CD8-positive, alpha-beta memory T cell (primary cell): ENCODE measurements around the gene RPS28. TPM values are rescaled to one million over a fixed set of nuclear protein-coding genes. Genes with fewer than 3 reads are reported as not detected.
"Not testable (repeated sequence)": the region's sequence is repeated elsewhere in the genome, so short reads cannot be mapped to it uniquely, and the experiment has no call there.

Experiments
- CTCF ChIA-PET: fragments of 350-600 bp; sonication (Branson Sonifier 250); formaldehyde crosslinking; loops from one replicate; lab custom pipeline; 2021; ENCODE audit warnings: antibody characterized with exemption; lab: Charles Lee
- POLR2A ChIA-PET: fragments of 350-600 bp; sonication (Branson Sonifier 250); formaldehyde crosslinking; loops from one replicate; lab custom pipeline; 2021; ENCODE audit warnings: antibody characterized with exemption; lab: Charles Lee
- DNase-seq, 5 donors: peaks; one replicate each; pipeline versions ENCODE4 v3.0.0 to v3.0.0-alpha.2; 2020 to 2022; ENCODE audit warnings: mixed read lengths in 1 of 5
- H3K27ac ChIP-seq: one replicate; pipeline ENCODE4 v1.7.0; 2013; ENCODE audit warnings: low read depth, mild to moderate bottlenecking, low read length, moderate library complexity
- H3K27me3 ChIP-seq: 2 replicates; pipeline ENCODE4 v1.7.0; 2013; ENCODE audit warnings: low read length, mild to moderate bottlenecking; ENCODE audit not compliant: insufficient read depth, poor library complexity, severe bottlenecking
- H3K36me3 ChIP-seq: 2 replicates; pipeline ENCODE4 v1.7.0; 2013; ENCODE audit warnings: mild to moderate bottlenecking, low read length, moderate library complexity; ENCODE audit not compliant: insufficient read depth
- H3K4me1 ChIP-seq: 2 replicates; pipeline ENCODE4 v1.7.0; 2013; ENCODE audit warnings: mild to moderate bottlenecking, low read length, moderate library complexity; ENCODE audit not compliant: insufficient read depth
- H3K4me3 ChIP-seq: 2 replicates; pipeline ENCODE4 v1.7.0; 2013; ENCODE audit warnings: mild to moderate bottlenecking, low read length
- H3K9me3 ChIP-seq: 2 replicates; pipeline ENCODE4 v1.7.0; 2013; ENCODE audit warnings: mild to moderate bottlenecking, low read length
- H3K27ac Mint-ChIP-seq, 8 donors: one replicate each; pipeline ENCODE4 v1.8.0; 2020 to 2021; ENCODE audit warnings: mixed read lengths in 8 of 8, mild to moderate bottlenecking in 6 of 8, inconsistent platforms in 3 of 8, moderate library complexity in 3 of 8
- H3K27me3 Mint-ChIP-seq, 2 donors: one replicate each; pipeline ENCODE4 v1.8.0; 2020 to 2021; ENCODE audit warnings: mixed read lengths in 2 of 2, mild to moderate bottlenecking in 1 of 2, moderate library complexity in 1 of 2
- H3K36me3 Mint-ChIP-seq, 3 donors: one replicate each; pipeline ENCODE4 v1.8.0; 2020 to 2021; ENCODE audit warnings: mixed read lengths in 3 of 3, inconsistent platforms in 1 of 3, mild to moderate bottlenecking in 1 of 3
- H3K4me1 Mint-ChIP-seq, 3 donors: one replicate each; pipeline ENCODE4 v1.8.0; 2020 to 2021; ENCODE audit warnings: mixed read lengths in 3 of 3, inconsistent platforms in 1 of 3, mild to moderate bottlenecking in 1 of 3
- H3K4me3 Mint-ChIP-seq, 7 donors: one replicate each; pipeline ENCODE4 v1.8.0; 2020 to 2021; ENCODE audit warnings: mixed read lengths in 7 of 7, mild to moderate bottlenecking in 6 of 7, moderate library complexity in 4 of 7, inconsistent platforms in 2 of 7
- H3K9me3 Mint-ChIP-seq, 5 donors: one replicate each; pipeline ENCODE4 v1.8.0; 2020 to 2022; ENCODE audit warnings: mixed read lengths in 5 of 5, mild to moderate bottlenecking in 3 of 5, moderate library complexity in 2 of 5, inconsistent platforms in 1 of 5
- polyA plus RNA-seq: library from polyadenylated mRNA; unstranded; fragments of 300-500 nt; fragmentation: Illumina TruSeq; gene quantifications from one replicate; pipeline ENCODE4 v1.2.3, GENCODE V29; 2021
- total RNA-seq, 2 experiments: library from RNA; stranded (reverse); gene quantifications; one replicate each; pipeline ENCODE4 v1.2.3, GENCODE V29; 2021

The RPS28 gene
- total and polyA plus RNA-seq, 3 experiments from 2014 or later: 2,153 to 2,694 (median 2,200) TPM

DNA sequence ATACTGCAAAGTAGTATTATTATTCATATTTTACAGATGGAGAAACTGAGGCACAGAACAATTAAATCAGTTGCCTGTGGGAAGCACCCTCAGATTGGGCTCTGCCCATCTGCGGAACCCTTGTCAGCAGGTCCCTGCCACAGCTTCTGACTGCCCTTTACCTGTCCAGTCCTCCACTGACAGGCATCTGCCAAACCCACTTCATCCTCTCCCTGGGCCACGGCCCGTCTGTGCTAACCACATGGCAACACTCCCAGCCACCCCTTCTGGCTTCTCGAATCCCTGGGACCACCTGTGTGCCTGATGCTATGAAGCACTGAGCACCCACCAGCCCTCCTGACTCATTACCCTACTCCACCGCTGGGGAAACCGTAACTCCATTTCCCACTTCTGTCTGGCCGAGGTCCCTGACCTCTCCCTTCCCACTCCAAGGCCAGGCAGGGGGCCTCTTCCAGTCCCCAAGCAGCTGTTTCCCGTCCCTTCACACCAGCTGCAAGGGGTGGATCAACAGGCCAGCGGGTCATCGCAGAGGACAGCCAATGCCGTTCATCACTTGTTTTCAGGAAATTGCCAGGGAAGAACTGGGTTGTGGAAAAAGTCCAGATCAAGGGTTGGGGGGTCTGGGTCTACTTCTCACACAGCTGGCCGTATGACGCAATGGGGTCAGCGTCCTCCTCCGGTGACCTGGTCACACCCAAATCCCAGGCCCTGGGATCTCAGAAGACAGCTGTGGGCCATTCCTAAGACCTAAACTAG, 19.2 kb downstream of the RPS28 start:
- no peak overlapping the region for H3K27ac ChIP-seq
- no peak for DNase-seq
- POLR2A ChIA-PET: interaction anchor here (0.7 kb wide), 1 partner anchor 165 kb away, joined by 7 read pairs; no protein-coding TSS in a partner anchor
- H3K27me3 ChIP-seq: no peaks in the 10 kb centered on the region
- CTCF ChIA-PET: interaction anchor here (1.3 kb wide), 2 partner anchors 14 to 73 kb away, joined by 3 to 4 read pairs; partner anchors contain the start of gene MARCHF2
- no peaks in the 10 kb centered on the region for H3K36me3 ChIP-seq
- H3K4me3 ChIP-seq: no peak overlapping the region
- Mint-ChIP-seq H3K4me1 (peaks cover 14 to 23% (median 16%) of the 10 kb centered on the region in 3 donors), H3K27me3 (peaks cover 16 to 22% of the 10 kb centered on the region in 2 donors), H3K4me3 (no peak overlapping the region), H3K9me3 (no peaks in the 10 kb centered on the region), H3K36me3 (peaks cover 0 to 2% (median 0%) of the 10 kb centered on the region in 3 donors), H3K27ac (peak overlapping the region in 6 of 8 donors; percentile 1 to 78 (median 67))
- no peaks in the 10 kb centered on the region for H3K4me1 ChIP-seq
- no peaks in the 10 kb centered on the region for H3K9me3 ChIP-seq

- H3K4me3 ChIP-seq, H3K4me1 ChIP-seq, DNase-seq, H3K9me3 Mint-ChIP-seq, H3K36me3 Mint-ChIP-seq, H3K27me3 ChIP-seq, H3K36me3 ChIP-seq, H3K27ac ChIP-seq, H3K9me3 ChIP-seq, POLR2A ChIA-PET: not testable (repeated sequence)
- H3K27me3 Mint-ChIP-seq: peaks cover 8 to 17% of the 10 kb centered on the region in 2 donors
- H3K4me1 Mint-ChIP-seq: peaks cover 10 to 18% (median 11%) of the 10 kb centered on the region in 3 donors
- H3K27ac Mint-ChIP-seq: peak overlapping the region in 4 of 8 donors; percentile 14 to 85 (median 58)
- peak overlapping the region in 6 of 7 donors; percentile 19 to 82 (median 68) for H3K4me3 Mint-ChIP-seq
- CTCF ChIA-PET: interaction anchor here (1.3 kb wide), 1 partner anchor 72 kb away, joined by 3 read pairs; the partner anchor contains the start of gene MARCHF2
Measured at GRCh38 chr19:8341504-8341903, 20.2 kb downstream of the RPS28 start.

DNA sequence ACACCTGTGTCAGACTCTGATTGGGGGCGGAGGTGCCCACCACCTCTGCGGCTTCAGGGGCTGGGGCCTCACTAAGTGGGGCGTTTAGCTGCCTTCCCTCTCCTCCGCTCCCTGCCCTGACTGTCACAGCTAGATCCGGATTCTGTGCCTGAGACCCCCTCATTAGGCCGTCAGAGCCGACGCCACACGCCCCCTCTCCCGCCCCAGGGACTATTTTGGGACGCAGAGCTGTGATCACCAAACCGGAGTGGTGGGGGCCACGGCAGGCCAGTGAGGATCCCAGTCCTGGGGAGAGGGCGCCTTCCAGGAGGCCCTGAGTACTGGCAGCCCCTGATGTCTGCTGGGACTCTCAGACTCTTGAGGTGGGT, 21.0 kb downstream of the RPS28 start:
- DNase-seq: no peak
- H3K27ac Mint-ChIP-seq: peak overlapping the region in 5 of 8 donors; percentile 35 to 85 (median 64)
- H3K9me3 Mint-ChIP-seq: no peaks in the 10 kb centered on the region
- peaks cover 0 to 2% (median 0%) of the 10 kb centered on the region in 3 donors for H3K36me3 Mint-ChIP-seq
- POLR2A ChIA-PET: no interaction called here
- H3K4me1 Mint-ChIP-seq: peaks cover 10 to 18% (median 11%) of the 10 kb centered on the region in 3 donors
- H3K4me3 Mint-ChIP-seq: peak overlapping the region; percentile 55 to 82 (median 77)
- Histone ChIP-seq H3K27me3 (no peaks in the 10 kb centered on the region), H3K27ac (no peak overlapping the region), H3K4me3 (no peak overlapping the region), H3K4me1 (no peaks in the 10 kb centered on the region), H3K36me3 (no peaks in the 10 kb centered on the region), H3K9me3 (no peaks in the 10 kb centered on the region)
- CTCF ChIA-PET: interaction anchor here (0.6 to 3.1 kb wide), 4 partner anchors 11 to 229 kb away, joined by 3 to 18 read pairs (median 3); partner anchors contain the start of gene MARCHF2
- peaks cover 6 to 13% of the 10 kb centered on the region in 2 donors for H3K27me3 Mint-ChIP-seq

- peak within 1 kb of the TSS; percentile 56 for H3K4me3 ChIP-seq
- H3K4me1 ChIP-seq: no peaks in the 10 kb centered on the region
- no peaks in the 10 kb centered on the region for H3K36me3 ChIP-seq
- ChIA-PET POLR2A (no interaction called here), CTCF (interaction anchor here (1.4 to 3.1 kb wide), 2 partner anchors 11 to 228 kb away, joined by 3 to 18 read pairs; no protein-coding TSS in a partner anchor)
- Mint-ChIP-seq H3K4me1 (peaks cover 10 to 18% (median 11%) of the 10 kb centered on the region in 3 donors), H3K27me3 (peaks cover 6 to 9% of the 10 kb centered on the region in 2 donors), H3K9me3 (no peaks in the 10 kb centered on the region), H3K4me3 (peak within 1 kb of the TSS; percentile 77 to 90 (median 81)), H3K36me3 (peaks cover 0 to 2% (median 0%) of the 10 kb centered on the region in 3 donors), H3K27ac (peak within 1 kb of the TSS in 5 of 8 donors; percentile 52 to 89 (median 84))
- H3K27ac ChIP-seq: peak within 1 kb of the TSS; percentile 47
- H3K9me3 ChIP-seq: no peaks in the 10 kb centered on the region
- peak; percentile 87 to 93 (median 90) for DNase-seq
- H3K27me3 ChIP-seq: no peaks in the 10 kb centered on the region
Measured at GRCh38 chr19:8342684-8343482, 21.6 kb downstream of the RPS28 start, which contains the start of gene KANK3. KANK3 (minus strand) TSS chr19:8343262; CDS start chr19:8337828, 5,434 bp downstream.

DNA sequence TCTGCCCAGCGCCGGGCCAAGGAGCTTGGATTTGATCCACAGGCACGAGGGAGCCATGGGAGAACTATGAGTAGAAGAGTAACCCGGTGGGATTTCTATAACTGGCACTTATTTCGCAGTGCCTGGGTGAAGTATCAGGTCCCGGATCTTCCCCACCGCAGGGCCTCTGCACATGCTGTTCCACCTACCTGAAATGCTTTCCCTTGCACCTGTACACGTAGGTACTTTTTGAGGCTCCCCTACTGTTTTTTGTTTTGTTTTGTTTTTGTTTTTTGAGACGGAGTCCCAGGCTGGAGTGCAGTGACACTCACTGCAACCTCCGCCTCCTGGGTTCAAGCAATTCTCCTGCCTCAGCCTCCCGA, 22.2 kb downstream of the RPS28 start:
- Mint-ChIP-seq H3K9me3 (no peaks in the 10 kb centered on the region), H3K36me3 (peaks cover 0 to 2% (median 0%) of the 10 kb centered on the region in 3 donors), H3K27me3 (peaks cover 4 to 6% of the 10 kb centered on the region in 2 donors), H3K4me3 (peak overlapping the region; percentile 77 to 90 (median 81)), H3K4me1 (peaks cover 10 to 18% (median 11%) of the 10 kb centered on the region in 3 donors), H3K27ac (peak overlapping the region in 4 of 8 donors; percentile 44 to 89 (median 81))
- Histone ChIP-seq H3K27ac (no peak overlapping the region), H3K27me3 (no peaks in the 10 kb centered on the region), H3K36me3 (no peaks in the 10 kb centered on the region), H3K4me3 (peak overlapping the region; percentile 56), H3K9me3 (no peaks in the 10 kb centered on the region), H3K4me1 (no peaks in the 10 kb centered on the region)
- CTCF ChIA-PET: interaction anchor here (3.1 kb wide), 1 partner anchor 10 kb away, joined by 18 read pairs; no protein-coding TSS in a partner anchor
- POLR2A ChIA-PET: interaction anchor here (0.5 kb wide), 1 partner anchor 19 kb away, joined by 3 read pairs; no protein-coding TSS in a partner anchor
- DNase-seq: no peak

DNA sequence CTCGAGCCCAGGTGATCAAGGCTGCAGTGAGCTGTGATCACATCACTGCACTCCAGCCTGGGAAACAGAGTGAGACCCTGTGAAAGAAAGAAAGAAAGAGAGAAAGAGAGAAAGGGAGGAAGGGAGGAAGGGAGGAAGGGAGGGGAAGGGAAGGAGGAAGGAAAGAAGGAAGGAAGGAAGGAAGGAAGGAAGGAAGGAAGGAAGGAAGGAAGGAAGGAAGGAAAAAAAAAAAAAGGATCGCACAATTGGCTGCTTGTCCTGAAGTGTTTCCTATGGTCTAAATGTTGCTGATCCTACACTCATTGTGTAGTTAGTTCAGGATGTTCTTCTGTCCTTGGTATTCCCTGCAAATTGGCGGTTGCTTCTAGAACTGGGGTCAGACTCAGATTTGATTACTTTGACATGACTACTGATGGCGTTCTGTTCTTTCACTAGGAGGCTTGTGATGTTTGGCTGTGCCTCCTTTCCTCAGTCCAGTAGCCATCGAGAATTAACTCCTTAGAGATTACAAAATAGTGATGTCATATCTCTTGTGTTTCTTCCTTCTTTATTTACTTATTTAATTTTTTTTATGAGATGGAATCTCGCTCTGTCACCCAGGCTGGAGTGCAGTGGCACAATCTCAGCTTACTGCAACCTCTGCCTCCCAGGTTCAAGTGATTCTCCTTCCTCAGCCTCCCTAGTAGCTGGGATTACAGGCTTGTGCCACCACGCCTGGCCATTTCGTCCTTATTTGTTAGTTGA, 28.5 kb downstream of the RPS28 start:
- H3K27ac Mint-ChIP-seq, H3K4me3 Mint-ChIP-seq, H3K27ac ChIP-seq, H3K4me3 ChIP-seq, H3K9me3 ChIP-seq, DNase-seq, H3K36me3 Mint-ChIP-seq, H3K36me3 ChIP-seq, H3K27me3 ChIP-seq, H3K9me3 Mint-ChIP-seq, H3K4me1 ChIP-seq, H3K4me1 Mint-ChIP-seq: not testable (repeated sequence)
- ChIA-PET POLR2A (interaction anchor here (0.6 kb wide), 1 partner anchor 46 kb away, joined by 4 read pairs; no protein-coding TSS in a partner anchor), CTCF (interaction anchor here (1.0 kb wide), 1 partner anchor 11 kb away, joined by 3 read pairs; no protein-coding TSS in a partner anchor)
- peaks cover 17% of the 10 kb centered on the region in 2 donors for H3K27me3 Mint-ChIP-seq
